GM19193 (cell line): ENCODE data around the gene SH3BP4.

Experiments used
- POLR2A ChIP-seq: IDR thresholded peaks from 4 replicates; pipeline ENCODE4 v1.6.1; 2011; ENCODE audit not compliant: insufficient read depth, insufficient read length; ENCODE audit errors: extremely low read depth

SH3BP4 gene

DNA sequence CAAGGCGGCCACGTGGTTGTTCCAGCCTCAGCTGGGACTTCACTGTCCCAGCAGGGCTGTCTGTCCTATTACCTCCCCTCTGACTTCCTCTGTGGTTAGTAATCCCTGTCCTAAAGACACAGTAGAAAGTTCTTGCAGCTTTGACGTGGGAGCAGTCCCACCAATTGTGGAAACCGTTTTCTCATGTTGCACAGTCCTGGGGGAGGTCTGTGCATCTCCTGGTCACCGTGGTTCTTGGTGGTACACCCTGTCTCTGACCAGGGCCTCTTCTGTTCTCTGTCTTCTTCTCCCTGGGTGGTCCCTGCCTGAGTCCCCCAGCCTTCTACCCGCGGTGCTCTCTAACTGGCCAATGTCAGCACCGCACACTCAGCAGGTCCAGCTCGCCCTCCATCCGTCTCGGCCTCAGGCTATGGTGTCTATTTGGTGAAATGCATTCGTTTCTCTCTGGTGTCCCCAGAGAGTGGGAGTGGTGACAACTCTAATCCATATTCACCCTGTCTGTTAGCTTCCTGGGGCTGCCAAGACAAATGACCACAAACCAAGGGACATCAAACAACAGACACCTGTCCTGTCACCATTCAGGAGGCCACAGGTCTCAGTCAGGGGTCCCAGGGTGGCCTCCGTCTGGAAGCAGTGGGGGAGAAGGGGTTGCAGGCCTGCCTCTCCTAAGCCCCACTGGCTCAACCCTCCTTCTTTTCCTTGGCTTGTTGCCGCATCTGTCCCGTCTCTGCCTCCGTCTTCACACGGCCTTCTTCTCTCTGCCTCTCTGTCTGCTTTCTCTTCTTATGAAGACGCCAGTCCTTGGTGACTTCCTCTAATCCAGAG, 99.8 kb downstream of the SH3BP4 start:
- no peak for TF ChIP-seq POLR2A

DNA sequence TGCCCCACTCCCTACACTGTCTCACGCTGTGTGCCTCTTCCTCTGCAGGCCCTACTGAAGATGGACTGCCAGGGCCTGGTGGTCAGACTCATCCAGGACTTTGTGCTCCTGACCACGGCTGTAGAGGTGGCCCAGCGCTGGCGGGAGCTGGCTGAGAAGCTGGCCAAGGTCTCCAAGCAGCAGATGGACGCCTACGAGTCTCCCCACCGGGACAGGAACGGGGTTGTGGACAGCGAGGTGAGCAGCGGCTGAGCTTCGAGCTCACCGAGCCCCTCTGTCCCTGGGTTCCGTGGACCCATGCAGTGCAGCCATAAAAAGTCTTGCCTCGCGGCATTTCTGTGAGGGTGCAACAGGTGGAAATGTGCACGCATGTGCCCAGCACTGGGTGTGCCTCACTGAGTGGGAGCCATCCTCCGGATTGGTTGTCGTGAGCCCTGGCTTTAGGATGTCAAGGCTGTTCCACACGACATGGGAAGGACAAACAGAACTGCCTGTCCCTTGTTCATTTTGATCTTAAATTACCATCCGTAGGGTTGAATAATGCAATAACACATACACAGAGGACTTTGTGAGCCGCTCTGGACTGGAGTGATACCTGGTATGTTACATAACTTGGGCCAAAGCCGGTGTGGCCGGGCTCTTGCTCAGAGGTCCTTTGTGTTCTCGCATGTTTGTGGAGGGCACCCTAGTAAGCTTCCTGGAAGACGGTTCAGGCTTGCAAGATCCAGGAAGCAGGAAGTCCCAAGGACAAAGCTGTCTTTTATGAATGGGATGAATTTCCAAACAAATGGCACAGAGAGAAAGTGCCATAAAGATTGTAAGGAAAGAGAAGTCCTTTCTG, 100.9 kb downstream of the SH3BP4 start:
- no peak for TF ChIP-seq POLR2A

GRCh38 chr2:235053651-235054050, 101.8 kb downstream of the SH3BP4 start:
- no peak for TF ChIP-seq POLR2A

GRCh38 chr2:235054475-235054874, 102.7 kb downstream of the SH3BP4 start:
- TF ChIP-seq POLR2A, result no peak

DNA sequence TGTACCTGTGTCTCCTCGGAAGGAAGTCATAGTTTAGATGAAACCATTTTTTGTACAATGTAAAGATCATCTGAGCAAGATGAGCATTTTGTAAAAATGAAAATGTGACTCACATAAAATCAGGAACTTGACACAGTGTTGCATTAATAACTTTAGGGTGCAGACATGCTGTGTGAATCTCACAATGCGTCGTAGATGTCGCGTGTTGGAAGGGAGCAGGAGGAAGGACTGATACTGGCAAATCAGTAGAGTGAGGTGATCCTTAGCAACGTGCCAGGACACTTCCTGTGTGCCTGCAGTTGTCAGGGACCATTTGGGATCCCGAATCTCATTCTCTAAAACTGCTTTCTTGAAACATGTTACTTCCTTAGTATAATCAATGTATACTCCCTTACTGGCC, 103.1 kb downstream of the SH3BP4 start:
- no peak for TF ChIP-seq POLR2A

GRCh38 chr2:235055891-235056516, 104.2 kb downstream of the SH3BP4 start:
- TF ChIP-seq POLR2A, result no peak

- no peak for TF ChIP-seq POLR2A
Measured at GRCh38 chr2:235056768-235057167, 105.0 kb downstream of the SH3BP4 start.

DNA sequence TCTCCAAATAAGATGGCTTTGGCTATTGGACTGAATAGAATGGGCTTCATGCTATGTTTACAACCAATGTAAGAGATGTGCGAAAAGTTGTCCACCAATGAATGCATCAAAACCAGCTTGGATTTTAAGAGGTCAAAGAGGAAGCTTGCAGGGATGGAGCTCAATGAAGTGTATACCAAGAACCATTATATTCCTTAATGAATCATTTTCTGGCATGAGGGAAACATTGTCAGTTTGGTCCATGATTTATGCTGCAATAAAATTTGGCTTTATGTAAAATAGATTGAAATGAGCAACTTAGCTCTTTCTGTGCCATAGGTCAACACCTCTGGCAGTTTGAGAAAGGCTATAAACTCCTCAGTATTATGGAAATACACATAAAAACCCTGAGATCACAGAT, 107.3 kb downstream of the SH3BP4 start:
- no peak for TF ChIP-seq POLR2A

- no peak for TF ChIP-seq POLR2A
Measured at GRCh38 chr2:235061656-235062055, 109.8 kb downstream of the SH3BP4 start.

DNA sequence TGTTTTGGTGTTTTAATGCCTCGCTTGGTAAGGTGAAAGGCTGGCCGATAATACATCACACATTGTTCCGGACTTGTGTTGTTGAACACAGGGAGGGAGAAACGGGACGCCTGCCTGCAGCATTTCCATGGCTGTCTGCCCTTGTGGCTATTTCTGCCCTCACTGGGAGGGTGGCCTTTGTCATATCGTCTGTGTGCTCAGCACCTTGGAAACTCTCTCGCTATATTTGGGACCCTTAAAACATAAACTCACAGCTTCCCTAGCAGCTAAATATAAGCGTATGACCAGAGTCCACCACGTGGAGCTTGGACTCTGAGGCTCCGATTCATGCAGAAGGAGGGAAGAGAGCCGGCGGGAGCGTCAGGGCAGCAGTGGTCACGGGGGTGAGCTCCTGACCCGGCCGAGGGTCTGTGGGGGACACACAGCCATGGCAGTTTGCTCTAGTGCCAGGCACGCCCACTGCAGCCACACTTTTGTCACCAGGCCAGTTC, 111.7 kb downstream of the SH3BP4 start:
- TF ChIP-seq POLR2A, result no peak

GRCh38 chr2:235064976-235065375, 113.2 kb downstream of the SH3BP4 start:
- TF ChIP-seq POLR2A, result no peak

GRCh38 chr2:235066490-235066889, 114.7 kb downstream of the SH3BP4 start:
- no peak for TF ChIP-seq POLR2A

DNA sequence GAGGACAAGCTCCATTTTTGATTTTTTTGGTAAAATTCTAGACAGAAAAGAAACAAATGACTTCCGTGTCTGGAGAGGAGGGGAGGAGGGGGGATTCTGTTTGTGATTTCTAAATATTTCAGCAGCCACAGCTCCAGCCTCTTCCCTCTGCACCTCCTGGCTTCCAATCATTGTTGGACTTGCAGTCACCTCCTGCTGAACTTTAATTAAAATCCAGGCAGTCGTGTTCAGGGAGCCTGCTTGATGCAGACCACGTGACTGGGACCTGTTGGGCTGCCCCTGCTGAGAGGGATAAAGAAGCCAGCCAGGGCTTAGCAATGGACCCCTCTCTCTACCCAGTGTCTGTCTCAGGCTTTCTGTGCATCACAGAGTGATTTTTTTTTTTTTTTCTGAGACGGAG, 115.1 kb downstream of the SH3BP4 start:
- TF ChIP-seq POLR2A, result no peak

DNA sequence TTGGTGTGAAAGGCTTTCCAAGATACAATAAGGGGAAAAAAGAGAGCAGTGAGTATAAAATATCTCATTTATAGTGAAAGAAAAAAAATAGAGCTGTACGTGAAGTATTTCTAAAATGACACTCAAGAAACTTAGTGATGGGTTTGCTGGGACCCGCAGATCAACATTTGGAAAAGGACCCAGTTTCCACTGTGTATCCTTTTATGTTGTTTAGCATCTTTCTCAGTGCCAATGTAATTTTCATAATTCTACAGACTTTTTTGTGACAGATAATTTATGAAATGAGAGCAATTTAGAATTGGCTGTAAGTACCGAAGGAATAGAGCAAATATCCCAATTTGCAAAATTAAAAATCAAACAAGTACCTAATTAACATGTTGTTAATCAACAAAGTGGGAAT, 116.9 kb downstream of the SH3BP4 start:
- TF ChIP-seq POLR2A, result no peak

- TF ChIP-seq POLR2A, result no peak
Measured at GRCh38 chr2:235070063-235070706, 118.4 kb downstream of the SH3BP4 start.
